ENCODE data around the gene SCAI. TPM values are rescaled to one million over a fixed set of nuclear protein-coding genes. Genes with fewer than 3 reads are reported as not detected.

SCAI gene
- total RNA-seq, 1 experiment from 2014 or later: 15.5 TPM

GRCh38 chr9:124899845-124900244 is 243.5 kb downstream of the SCAI start:
- no peak for TF ChIP-seq CTCF (conservative IDR thresholded peaks at IDR 0.05)
- no peak overlapping the region for H3K18ac ChIP-seq (ENCODE audit: insufficient read length, low read depth, low read length)
- H3K4me1 Mint-ChIP-seq: peaks cover 2% of the 10 kb centered on the region in 2 experiments; a peak in 3 of 4 replicates

More at GRCh38 chr9:124899845-124900244, 243.5 kb downstream of the SCAI start:
- no peak overlapping the region for H3K23ac ChIP-seq (ENCODE audit: insufficient read length, low read depth, low read length)
- Mint-ChIP-seq H3K36me3 (ENCODE audit: insufficient read depth in 1 of 3, low read depth in 3 of 3) (peaks cover 3 to 15% (median 9%) of the 10 kb centered on the region in 3 experiments; a peak in 6 of 7 replicates), H3K27me3 (ENCODE audit: low read depth) (no peaks in the 10 kb centered on the region), H3K4me3 (no peak overlapping the region), H3K27ac (peak overlapping the region; percentile 1 to 87 (median 11); a peak in 3 of 7 replicates), H3K9me3 (no peaks in the 10 kb centered on the region)
- H3K4me1 ChIP-seq (ENCODE audit: insufficient read depth, low read length): no peaks in the 10 kb centered on the region
- no peak overlapping the region for H2BK120ac ChIP-seq (ENCODE audit: low read depth, low read length, poor library complexity, severe bottlenecking)
- no peak overlapping the region for H3K4me2 ChIP-seq (ENCODE audit: insufficient read depth, insufficient read length, low read length)
- no peak overlapping the region for H4K91ac ChIP-seq (ENCODE audit: insufficient read length, low read depth, low read length)
- no CpG with 5 or more reads among the region's 9 CpGs for WGBS (ENCODE audit: extremely low coverage, insufficient read length, low lambda C conversion rate)
- no peak overlapping the region for H3K4ac ChIP-seq (ENCODE audit: low read depth, low read length)
- H3K27ac ChIP-seq (ENCODE audit: insufficient read length, low read depth, low read length): no peak overlapping the region
- H3K56ac ChIP-seq (ENCODE audit: insufficient read length, low read depth, low read length): no peak overlapping the region
- no peaks in the 10 kb centered on the region for H3K27me3 ChIP-seq (ENCODE audit: insufficient read depth, low read length)
- no peak overlapping the region for H2BK20ac ChIP-seq (ENCODE audit: low read depth, low read length, poor library complexity, severe bottlenecking)
- H2BK5ac ChIP-seq (ENCODE audit: insufficient read length, low read length): no peak overlapping the region
- no peak overlapping the region for H3T11ph ChIP-seq (ENCODE audit: low read length)
- H2AK5ac ChIP-seq (ENCODE audit: insufficient read length, low read length): no peak overlapping the region
- no peak overlapping the region for H3K9ac ChIP-seq (ENCODE audit: extremely low read depth, insufficient read length, low read length)
- H3K9me3 ChIP-seq (ENCODE audit: control insufficient read depth, low read depth, low read length): no peaks in the 10 kb centered on the region
- no peak overlapping the region for H4K5ac ChIP-seq (ENCODE audit: insufficient read length, low read depth, low read length)
- no peak overlapping the region for H3K14ac ChIP-seq (ENCODE audit: insufficient read depth, low read length)
- no peaks in the 10 kb centered on the region for H3K23me2 ChIP-seq (ENCODE audit: insufficient read length, low read depth, low read length, poor library complexity, severe bottlenecking)
- no peak overlapping the region for H2BK15ac ChIP-seq (ENCODE audit: low read depth, low read length)
- H3K79me1 ChIP-seq (ENCODE audit: insufficient read depth, low read depth, low read length, poor library complexity, severe bottlenecking): no peaks in the 10 kb centered on the region
- H4K8ac ChIP-seq (replicated peaks; ENCODE audit: insufficient read length, low read depth, low read length): no peak overlapping the region
- no peaks in the 10 kb centered on the region for H4K20me1 ChIP-seq (ENCODE audit: control insufficient read depth, insufficient read depth, insufficient read length)
- no peak overlapping the region for H2BK12ac ChIP-seq (ENCODE audit: insufficient read length, low read depth, low read length)
- no peak for DNase-seq
- no peak overlapping the region for H2AFZ ChIP-seq (ENCODE audit: low read length)
- no peaks in the 10 kb centered on the region for H3K79me2 ChIP-seq (ENCODE audit: insufficient read depth, low read length)

Measured in H9 (cell line).